Activated CD4-positive, alpha-beta memory T cell treated with anti-CD3 and anti-CD28 coated beads for 36 hours (primary cell): ENCODE data around the gene TNFAIP8L3. TPM values are rescaled to one million over a fixed set of nuclear protein-coding genes. Genes with fewer than 3 reads are reported as not detected.
"Not testable (repeated sequence)": the region's sequence is repeated elsewhere in the genome, so short reads cannot be mapped to it uniquely, and the experiment has no call there.

ENCODE experiments used
- CTCF ChIA-PET: fragments of 350-600 bp; sonication (Branson Sonifier 250); formaldehyde crosslinking; loops from one replicate; lab custom pipeline; 2021; ENCODE audit warnings: antibody characterized with exemption, inconsistent platforms; lab: Charles Lee
- POLR2A ChIA-PET: fragments of 350-600 bp; sonication (Branson Sonifier 250); formaldehyde crosslinking; loops from one replicate; lab custom pipeline; 2021; ENCODE audit warnings: antibody characterized with exemption; lab: Charles Lee
- DNase-seq: peaks from one replicate; pipeline ENCODE4 v3.0.0-alpha.2; 2020
- H3K27ac Mint-ChIP-seq: one replicate; pipeline ENCODE4 v1.8.0; 2021; ENCODE audit warnings: mixed read lengths
- H3K27me3 Mint-ChIP-seq: one replicate; pipeline ENCODE4 v1.8.0; 2021; ENCODE audit warnings: mixed read lengths
- H3K36me3 Mint-ChIP-seq: one replicate; pipeline ENCODE4 v1.8.0; 2021; ENCODE audit warnings: mixed read lengths
- H3K4me1 Mint-ChIP-seq: one replicate; pipeline ENCODE4 v1.8.0; 2021; ENCODE audit warnings: low read depth, mixed read lengths
- H3K4me3 Mint-ChIP-seq: one replicate; pipeline ENCODE4 v1.8.0; 2021; ENCODE audit warnings: mild to moderate bottlenecking, mixed read lengths
- H3K9me3 Mint-ChIP-seq: one replicate; pipeline ENCODE4 v1.8.0; 2021; ENCODE audit warnings: mixed read lengths
- intact Hi-C: fragments of 100-400 bp; cut with micrococcal nuclease; formaldehyde crosslinking; loops from one replicate; pipeline ENCODE4 v1.15.1; 2023
- total RNA-seq, 2 experiments: library from RNA; stranded (reverse); gene quantifications; one replicate each; pipeline ENCODE4 v1.2.3, GENCODE V29; 2021

TNFAIP8L3 gene
- total RNA-seq, 2 experiments from 2014 or later: 0.19 TPM; not detected in 1

- no peak for DNase-seq
- H3K27me3 Mint-ChIP-seq: peaks cover 5% of the 10 kb centered on the region
- H3K27ac Mint-ChIP-seq: no peak overlapping the region
- ChIA-PET POLR2A (no interaction called here), CTCF (no interaction called here)
- intact Hi-C loops: no loop called here
- no peaks in the 10 kb centered on the region for H3K36me3 Mint-ChIP-seq
- no peak overlapping the region for H3K4me3 Mint-ChIP-seq
- no peaks in the 10 kb centered on the region for H3K4me1 Mint-ChIP-seq
- no peaks in the 10 kb centered on the region for H3K9me3 Mint-ChIP-seq
Measured at GRCh38 chr15:51131596-51132290, 37.0 kb upstream of the TNFAIP8L3 start.

- H3K9me3 Mint-ChIP-seq: no peaks in the 10 kb centered on the region
- intact Hi-C loops: no loop called here
- H3K27ac Mint-ChIP-seq: no peak overlapping the region
- H3K36me3 Mint-ChIP-seq: no peaks in the 10 kb centered on the region
- H3K4me1 Mint-ChIP-seq: no peaks in the 10 kb centered on the region
- DNase-seq: no peak
- ChIA-PET CTCF (no interaction called here), POLR2A (no interaction called here)
- H3K4me3 Mint-ChIP-seq: no peak overlapping the region
- peaks cover 11% of the 10 kb centered on the region for H3K27me3 Mint-ChIP-seq
Measured at GRCh38 chr15:51130344-51130743, 35.6 kb upstream of the TNFAIP8L3 start.

- Mint-ChIP-seq H3K27me3 (peaks cover 10% of the 10 kb centered on the region), H3K4me3 (no peak overlapping the region), H3K4me1 (no peaks in the 10 kb centered on the region), H3K9me3 (no peaks in the 10 kb centered on the region), H3K36me3 (no peaks in the 10 kb centered on the region), H3K27ac (no peak overlapping the region)
- intact Hi-C loops: no loop called here
- no peak for DNase-seq
- CTCF ChIA-PET: no interaction called here
- POLR2A ChIA-PET: interaction anchor here (0.5 kb wide), 1 partner anchor 16 kb away, joined by 5 read pairs; no protein-coding TSS in a partner anchor
Measured at GRCh38 chr15:51129535-51130188, 35.0 kb upstream of the TNFAIP8L3 start.

GRCh38 chr15:51128701-51129100 lies 34.0 kb upstream of the TNFAIP8L3 start:
- no peak for DNase-seq
- ChIA-PET POLR2A (no interaction called here), CTCF (no interaction called here)
- Mint-ChIP-seq H3K4me3 (no peak overlapping the region), H3K4me1 (no peaks in the 10 kb centered on the region), H3K9me3 (no peaks in the 10 kb centered on the region), H3K27me3 (peaks cover 12% of the 10 kb centered on the region), H3K27ac (no peak overlapping the region), H3K36me3 (no peaks in the 10 kb centered on the region)
- intact Hi-C loops: no loop called here

DNA sequence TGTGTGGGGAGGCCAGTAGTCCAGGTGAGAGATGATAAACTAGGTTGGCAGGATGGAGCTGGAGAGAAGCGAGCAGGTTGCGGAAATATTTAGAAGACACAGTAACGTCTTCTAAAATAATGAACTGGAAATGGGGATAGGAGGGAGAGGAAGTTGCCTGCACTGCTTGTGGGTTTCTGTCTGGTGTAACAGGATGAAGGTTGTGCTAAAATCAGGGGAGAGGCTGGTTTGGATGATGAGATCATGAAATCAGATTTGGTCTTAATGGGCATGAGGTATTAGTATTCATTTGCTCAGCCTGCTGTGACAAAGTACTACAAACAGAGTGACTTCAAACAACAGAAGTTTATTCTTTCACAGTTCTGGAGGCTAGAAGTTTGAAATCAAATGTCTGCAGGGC lies 32.1 kb upstream of the TNFAIP8L3 start:
- H3K9me3 Mint-ChIP-seq: peaks cover 3% of the 10 kb centered on the region
- no peak overlapping the region for H3K4me3 Mint-ChIP-seq
- no peaks in the 10 kb centered on the region for H3K36me3 Mint-ChIP-seq
- CTCF ChIA-PET: no interaction called here
- H3K27me3 Mint-ChIP-seq: peaks cover 12% of the 10 kb centered on the region
- no peak overlapping the region for H3K27ac Mint-ChIP-seq
- POLR2A ChIA-PET: no interaction called here
- no peaks in the 10 kb centered on the region for H3K4me1 Mint-ChIP-seq
- intact Hi-C loops: no loop called here
- no peak for DNase-seq

GRCh38 chr15:51123002-51123401 lies 28.3 kb upstream of the TNFAIP8L3 start:
- POLR2A ChIA-PET: not testable (repeated sequence)

GRCh38 chr15:51121631-51122225 lies 27.0 kb upstream of the TNFAIP8L3 start:
- Mint-ChIP-seq H3K9me3 (peaks cover 3% of the 10 kb centered on the region), H3K27me3 (peaks cover 10% of the 10 kb centered on the region), H3K4me1 (no peaks in the 10 kb centered on the region), H3K4me3 (no peak overlapping the region), H3K27ac (no peak overlapping the region), H3K36me3 (no peaks in the 10 kb centered on the region)
- intact Hi-C loops: no loop called here
- CTCF ChIA-PET: no interaction called here
- no peak for DNase-seq
- POLR2A ChIA-PET: no interaction called here

More at GRCh38 chr15:51123002-51123401, 28.3 kb upstream of the TNFAIP8L3 start:
- H3K27ac Mint-ChIP-seq, intact Hi-C loops, DNase-seq, H3K9me3 Mint-ChIP-seq, H3K36me3 Mint-ChIP-seq, H3K4me1 Mint-ChIP-seq, CTCF ChIA-PET, H3K4me3 Mint-ChIP-seq: not testable (repeated sequence)
- H3K27me3 Mint-ChIP-seq: peaks cover 12% of the 10 kb centered on the region

DNA sequence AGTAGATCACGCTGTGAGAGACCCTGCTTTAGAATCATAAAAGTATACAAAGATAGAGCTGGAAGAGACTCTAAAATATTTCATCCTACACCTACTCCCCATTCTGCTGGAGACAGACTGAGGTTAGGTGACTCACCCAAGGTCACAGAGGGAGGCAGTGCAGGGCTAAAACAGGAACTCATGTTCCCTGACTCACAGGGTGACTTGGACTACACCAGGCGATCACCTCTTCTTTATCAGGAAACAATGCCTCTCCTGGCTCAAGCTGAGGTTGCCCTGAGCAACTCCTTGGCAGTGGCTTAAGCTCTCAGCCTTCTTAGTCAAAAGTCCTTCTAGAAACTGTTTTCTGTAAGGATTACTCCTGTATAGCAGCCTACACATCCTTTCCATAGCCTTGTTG lies 26.4 kb upstream of the TNFAIP8L3 start:
- Mint-ChIP-seq H3K27ac (no peak overlapping the region), H3K4me3 (no peak overlapping the region), H3K4me1 (no peaks in the 10 kb centered on the region), H3K36me3 (no peaks in the 10 kb centered on the region), H3K9me3 (peaks cover 3% of the 10 kb centered on the region), H3K27me3 (peaks cover 7% of the 10 kb centered on the region)
- ChIA-PET POLR2A (no interaction called here), CTCF (no interaction called here)
- peak; percentile 26 for DNase-seq
- intact Hi-C loops: no loop called here

GRCh38 chr15:51119120-51119519 lies 24.4 kb upstream of the TNFAIP8L3 start:
- intact Hi-C loops: no loop called here
- peaks cover 2% of the 10 kb centered on the region for H3K27me3 Mint-ChIP-seq
- CTCF ChIA-PET: no interaction called here

GRCh38 chr15:51117270-51117669 lies 22.6 kb upstream of the TNFAIP8L3 start:
- DNase-seq: no peak
- Mint-ChIP-seq H3K36me3 (no peaks in the 10 kb centered on the region), H3K9me3 (no peaks in the 10 kb centered on the region), H3K27ac (no peak overlapping the region), H3K27me3 (peaks cover 2% of the 10 kb centered on the region), H3K4me1 (no peaks in the 10 kb centered on the region), H3K4me3 (no peak overlapping the region)
- intact Hi-C loops: no loop called here
- ChIA-PET POLR2A (no interaction called here), CTCF (interaction anchor here (1.1 to 1.3 kb wide), 2 partner anchors 46 to 75 kb away, joined by 3 read pairs; no protein-coding TSS in a partner anchor)

More at GRCh38 chr15:51119120-51119519, 24.4 kb upstream of the TNFAIP8L3 start:
- H3K36me3 Mint-ChIP-seq: no peaks in the 10 kb centered on the region
- POLR2A ChIA-PET: no interaction called here
- DNase-seq: no peak
- H3K27ac Mint-ChIP-seq: no peak overlapping the region
- H3K9me3 Mint-ChIP-seq: peaks cover 3% of the 10 kb centered on the region
- H3K4me1 Mint-ChIP-seq: no peaks in the 10 kb centered on the region
- no peak overlapping the region for H3K4me3 Mint-ChIP-seq

DNA sequence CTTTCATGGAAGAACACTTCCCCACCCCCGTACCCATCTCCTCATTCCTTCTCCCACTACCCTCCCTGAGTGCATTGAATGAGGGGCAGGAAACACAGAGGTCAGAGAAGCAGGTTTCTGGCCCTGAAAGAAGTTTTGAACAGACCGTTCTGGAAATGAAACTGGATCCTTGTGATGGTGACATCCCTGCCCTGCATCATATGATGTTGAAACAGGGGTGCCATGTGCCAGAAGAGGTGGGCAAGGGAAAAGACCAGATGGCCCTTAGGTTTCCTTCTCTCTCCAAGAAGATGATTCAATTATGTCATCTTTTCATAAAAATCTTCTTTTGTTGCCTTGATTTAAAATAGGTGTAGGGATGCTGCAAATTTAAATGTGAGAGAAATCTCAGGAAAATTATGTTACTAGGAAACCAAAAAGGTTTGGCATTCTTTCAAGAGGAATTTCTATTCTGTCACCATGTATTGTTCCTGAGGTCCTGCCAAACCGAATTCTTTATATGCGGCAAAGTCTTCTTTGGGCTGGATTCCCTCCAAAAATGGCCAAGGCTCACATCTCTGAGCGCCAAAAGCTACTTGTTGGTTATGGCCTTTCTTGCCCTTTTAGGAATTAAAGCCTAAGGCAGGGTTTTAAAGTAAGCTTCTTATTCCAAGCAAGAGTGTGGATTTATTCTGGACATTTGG lies 19.9 kb upstream of the TNFAIP8L3 start:
- H3K36me3 Mint-ChIP-seq: no peaks in the 10 kb centered on the region
- H3K4me3 Mint-ChIP-seq: no peak overlapping the region
- no peaks in the 10 kb centered on the region for H3K4me1 Mint-ChIP-seq
- ChIA-PET CTCF (no interaction called here), POLR2A (no interaction called here)
- intact Hi-C loops: no loop called here
- no peaks in the 10 kb centered on the region for H3K9me3 Mint-ChIP-seq
- DNase-seq: no peak
- H3K27me3 Mint-ChIP-seq: peaks cover 2% of the 10 kb centered on the region
- H3K27ac Mint-ChIP-seq: no peak overlapping the region

- intact Hi-C loops: no loop called here
- CTCF ChIA-PET: no interaction called here
Measured at GRCh38 chr15:51112078-51112477, 17.4 kb upstream of the TNFAIP8L3 start.

More at GRCh38 chr15:51112078-51112477, 17.4 kb upstream of the TNFAIP8L3 start:
- Mint-ChIP-seq H3K36me3 (no peaks in the 10 kb centered on the region), H3K4me1 (no peaks in the 10 kb centered on the region), H3K9me3 (no peaks in the 10 kb centered on the region), H3K27ac (no peak overlapping the region), H3K4me3 (no peak overlapping the region), H3K27me3 (no peaks in the 10 kb centered on the region)
- no peak for DNase-seq
- POLR2A ChIA-PET: no interaction called here
